BE2C (cell line): Measurements from ENCODE around the gene NLGN1.

Experiments used
- DNase-seq: peaks from one replicate; pipeline ENCODE4 v3.0.0-alpha.2; 2020
- H3K27me3 ChIP-seq: fragments of 250-450 bp; sonication (Bioruptor Pico); 2 replicates; pipeline ENCODE4 v1.5.1; 2020; ENCODE audit warnings: mild to moderate bottlenecking
- H3K36me3 ChIP-seq: fragments of 250-450 bp; sonication (Bioruptor Pico); 2 replicates; pipeline ENCODE4 v1.5.1; 2020; ENCODE audit warnings: mild to moderate bottlenecking
- H3K4me1 ChIP-seq: fragments of 250-450 bp; sonication (Bioruptor Pico); 2 replicates; pipeline ENCODE4 v1.5.1; 2020
- H3K4me3 ChIP-seq: 2 replicates; pipeline ENCODE4 v1.5.1; 2011; ENCODE audit warnings: low read depth, low read length
- H3K9me3 ChIP-seq: fragments of 250-450 bp; sonication (Bioruptor Pico); 2 replicates; pipeline ENCODE4 v1.5.1; 2020
- TF ChIP-seq, protein P1 (sequence below): IDR thresholded peaks from 2 replicates; pipeline ENCODE4 v1.5.1; 2012; ENCODE audit warnings: mild to moderate bottlenecking, low read depth, low read length

The NLGN1 gene

DNA sequence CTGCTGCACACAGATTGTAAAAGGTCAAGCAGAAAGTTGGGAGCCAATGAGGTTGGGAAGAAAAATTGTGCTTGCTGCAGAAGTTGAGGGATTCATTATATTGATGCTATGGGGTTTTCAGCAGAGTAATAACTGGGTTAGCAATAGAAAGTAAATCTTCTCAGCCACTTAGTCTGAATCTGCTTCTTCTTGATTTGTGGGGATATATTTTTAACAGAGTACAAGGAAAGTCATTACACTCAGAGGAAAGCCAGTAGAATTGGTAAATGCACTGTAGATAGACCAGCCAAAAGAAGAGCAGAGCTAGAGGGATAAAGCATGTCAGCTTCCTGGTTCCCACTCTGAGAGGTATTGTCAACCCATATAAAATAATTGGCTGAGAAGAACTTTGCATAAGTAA is 663.6 kb downstream of the NLGN1 start:
- Histone ChIP-seq H3K27me3 (no peaks in the 10 kb centered on the region), H3K9me3 (no peaks in the 10 kb centered on the region), H3K36me3 (no peaks in the 10 kb centered on the region), H3K4me3 (no peak overlapping the region), H3K4me1 (no peaks in the 10 kb centered on the region)
- TF ChIP-seq, protein P1, sequence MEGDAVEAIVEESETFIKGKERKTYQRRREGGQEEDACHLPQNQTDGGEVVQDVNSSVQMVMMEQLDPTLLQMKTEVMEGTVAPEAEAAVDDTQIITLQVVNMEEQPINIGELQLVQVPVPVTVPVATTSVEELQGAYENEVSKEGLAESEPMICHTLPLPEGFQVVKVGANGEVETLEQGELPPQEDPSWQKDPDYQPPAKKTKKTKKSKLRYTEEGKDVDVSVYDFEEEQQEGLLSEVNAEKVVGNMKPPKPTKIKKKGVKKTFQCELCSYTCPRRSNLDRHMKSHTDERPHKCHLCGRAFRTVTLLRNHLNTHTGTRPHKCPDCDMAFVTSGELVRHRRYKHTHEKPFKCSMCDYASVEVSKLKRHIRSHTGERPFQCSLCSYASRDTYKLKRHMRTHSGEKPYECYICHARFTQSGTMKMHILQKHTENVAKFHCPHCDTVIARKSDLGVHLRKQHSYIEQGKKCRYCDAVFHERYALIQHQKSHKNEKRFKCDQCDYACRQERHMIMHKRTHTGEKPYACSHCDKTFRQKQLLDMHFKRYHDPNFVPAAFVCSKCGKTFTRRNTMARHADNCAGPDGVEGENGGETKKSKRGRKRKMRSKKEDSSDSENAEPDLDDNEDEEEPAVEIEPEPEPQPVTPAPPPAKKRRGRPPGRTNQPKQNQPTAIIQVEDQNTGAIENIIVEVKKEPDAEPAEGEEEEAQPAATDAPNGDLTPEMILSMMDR, result no peak
- no peak for DNase-seq

DNA sequence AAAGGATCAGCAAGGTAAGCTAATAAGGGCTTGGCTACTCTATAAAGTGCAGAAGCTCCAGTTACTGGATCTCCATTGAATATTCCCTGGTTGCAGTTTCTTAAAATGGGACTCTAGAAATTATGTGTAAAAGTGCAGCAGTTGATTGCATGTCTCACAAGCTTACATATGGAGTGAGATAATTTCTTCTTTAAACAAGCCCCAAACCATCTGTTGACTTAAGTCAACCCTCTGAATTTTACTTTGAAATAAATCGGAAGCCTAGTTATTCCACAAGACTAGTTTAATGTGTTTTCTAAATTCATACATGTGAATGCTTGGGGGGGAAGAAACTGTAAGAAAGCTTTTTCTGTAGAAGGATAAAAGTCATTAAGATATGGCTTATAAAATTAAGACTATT is 664.2 kb downstream of the NLGN1 start:
- Histone ChIP-seq H3K4me1 (no peaks in the 10 kb centered on the region), H3K9me3 (no peaks in the 10 kb centered on the region), H3K27me3 (no peaks in the 10 kb centered on the region), H3K36me3 (no peaks in the 10 kb centered on the region), H3K4me3 (no peak overlapping the region)
- TF ChIP-seq, protein P1, result no peak
- DNase-seq, result no peak

DNA sequence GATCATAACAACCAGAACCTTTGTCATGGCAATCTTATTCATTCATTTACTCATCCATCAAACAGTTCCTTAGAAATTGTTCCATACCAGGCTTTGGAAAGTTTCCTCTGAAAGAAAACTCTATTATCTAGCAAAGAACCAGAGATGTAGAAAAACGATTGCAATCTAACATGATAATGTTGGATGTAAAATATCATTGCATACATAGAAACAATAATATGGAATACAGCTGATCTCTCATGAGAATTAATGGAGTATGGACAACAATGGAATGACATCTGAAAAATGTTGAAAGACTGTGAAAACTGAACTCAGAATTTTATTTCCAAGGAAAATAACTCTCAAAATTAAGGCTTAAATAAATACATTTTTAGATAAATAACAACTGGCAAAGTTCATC is 665.4 kb downstream of the NLGN1 start:
- H3K4me3 ChIP-seq, result no peak overlapping the region
- H3K9me3 ChIP-seq, result no peaks in the 10 kb centered on the region
- H3K27me3 ChIP-seq, result no peaks in the 10 kb centered on the region
- no peak for DNase-seq
- no peaks in the 10 kb centered on the region for H3K4me1 ChIP-seq
- TF ChIP-seq, protein P1, result no peak
- H3K36me3 ChIP-seq, result no peaks in the 10 kb centered on the region

DNA sequence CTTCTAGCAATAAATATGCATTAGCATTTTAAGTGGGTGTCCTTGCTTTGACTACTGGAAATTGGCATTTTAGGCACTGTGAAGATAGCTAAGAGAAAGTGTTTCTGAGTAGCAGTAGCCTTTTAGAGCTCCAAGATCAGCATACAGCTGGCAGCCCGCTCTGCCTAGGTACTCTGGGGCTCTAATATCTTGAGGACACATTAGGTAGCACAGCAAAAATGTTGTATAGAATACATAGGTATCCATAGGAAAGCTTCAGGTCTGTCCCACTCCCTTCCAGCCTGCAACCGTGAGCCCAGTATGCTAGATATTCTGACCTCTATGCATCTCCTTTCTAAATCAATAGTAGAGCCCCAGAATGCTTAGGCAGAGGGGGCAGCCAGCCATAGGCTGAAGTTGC is 670.5 kb downstream of the NLGN1 start:
- no peaks in the 10 kb centered on the region for H3K27me3 ChIP-seq
- no peaks in the 10 kb centered on the region for H3K9me3 ChIP-seq
- no peaks in the 10 kb centered on the region for H3K4me1 ChIP-seq
- H3K4me3 ChIP-seq, result no peak overlapping the region
- no peak for DNase-seq
- TF ChIP-seq, protein P1, result no peak
- H3K36me3 ChIP-seq, result no peaks in the 10 kb centered on the region

DNA sequence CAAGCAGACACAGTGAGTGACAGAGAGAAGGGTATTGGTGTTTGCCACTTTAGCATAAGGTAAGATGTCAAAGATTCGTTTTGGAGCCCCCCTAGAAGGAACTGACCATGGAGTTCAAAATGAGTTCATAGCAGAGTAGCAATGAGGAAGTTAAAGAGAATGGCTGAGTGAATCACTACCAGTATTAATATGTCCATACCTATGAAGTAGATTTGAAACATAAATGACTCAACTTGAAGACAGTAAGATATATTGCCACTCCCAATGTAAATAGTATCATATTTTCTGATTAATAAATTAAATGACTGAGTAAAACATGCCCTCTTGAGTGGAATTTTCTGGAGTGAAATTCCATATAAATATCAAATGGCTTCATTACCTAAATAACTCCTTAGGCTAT is 675.1 kb downstream of the NLGN1 start:
- Histone ChIP-seq H3K27me3 (no peaks in the 10 kb centered on the region), H3K4me1 (no peaks in the 10 kb centered on the region), H3K9me3 (no peaks in the 10 kb centered on the region), H3K36me3 (no peaks in the 10 kb centered on the region), H3K4me3 (no peak overlapping the region)
- TF ChIP-seq, protein P1, result no peak
- DNase-seq, result no peak

DNA sequence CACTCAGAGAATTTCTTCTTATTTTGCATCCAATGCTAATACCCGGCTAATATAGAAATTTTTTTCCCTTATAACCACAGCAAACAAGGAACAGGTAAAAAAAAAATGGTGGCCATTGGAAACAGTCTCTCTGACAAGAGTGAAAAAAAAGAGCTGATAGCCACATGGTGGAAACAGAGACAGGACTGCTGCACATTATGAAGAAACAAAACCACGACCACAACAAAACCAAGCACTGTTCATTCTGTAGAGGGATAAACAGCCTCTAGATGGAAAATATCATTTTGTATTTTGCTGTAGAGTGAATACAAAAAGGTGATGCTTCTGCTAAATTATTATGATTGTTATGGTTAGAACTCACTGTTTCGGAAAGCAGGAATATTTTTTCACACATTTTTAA is 686.2 kb downstream of the NLGN1 start:
- TF ChIP-seq, protein P1, result no peak
- H3K9me3 ChIP-seq, result no peaks in the 10 kb centered on the region; the same call in 1 of the 2 replicates
- no peak overlapping the region for H3K4me3 ChIP-seq
- H3K4me1 ChIP-seq, result no peaks in the 10 kb centered on the region
- no peaks in the 10 kb centered on the region for H3K36me3 ChIP-seq
- no peak for DNase-seq
- H3K27me3 ChIP-seq, result no peaks in the 10 kb centered on the region
